Keratinocyte (primary cell): ENCODE measurements around the gene OR1F1.
"Not testable (repeated sequence)": the region's sequence is repeated elsewhere in the genome, so short reads cannot be mapped to it uniquely, and the experiment has no call there.

Source experiments
- CTCF ChIP-seq, 3 experiments: IDR thresholded peaks in 1 of 3; conservative IDR thresholded peaks in 1 of 3; optimal IDR thresholded peaks in 1 of 3; 2 replicates in 2 of 3; 3 replicates in 1 of 3; pipeline versions ENCODE3 to v1.5.1; 2011; ENCODE audit warnings: low read length in 3 of 3, mild to moderate bottlenecking in 3 of 3, moderate library complexity in 2 of 3, control low read depth in 1 of 3, inconsistent platforms in 1 of 3; ENCODE audit not compliant: insufficient read depth in 2 of 3; ENCODE audit errors: extremely low read depth in 1 of 3
- EZH2 ChIP-seq: IDR thresholded peaks from one replicate; pipeline ENCODE4 v1.6.1; 2012; ENCODE audit warnings: inconsistent platforms, mild to moderate bottlenecking, low read length, moderate library complexity

DNA sequence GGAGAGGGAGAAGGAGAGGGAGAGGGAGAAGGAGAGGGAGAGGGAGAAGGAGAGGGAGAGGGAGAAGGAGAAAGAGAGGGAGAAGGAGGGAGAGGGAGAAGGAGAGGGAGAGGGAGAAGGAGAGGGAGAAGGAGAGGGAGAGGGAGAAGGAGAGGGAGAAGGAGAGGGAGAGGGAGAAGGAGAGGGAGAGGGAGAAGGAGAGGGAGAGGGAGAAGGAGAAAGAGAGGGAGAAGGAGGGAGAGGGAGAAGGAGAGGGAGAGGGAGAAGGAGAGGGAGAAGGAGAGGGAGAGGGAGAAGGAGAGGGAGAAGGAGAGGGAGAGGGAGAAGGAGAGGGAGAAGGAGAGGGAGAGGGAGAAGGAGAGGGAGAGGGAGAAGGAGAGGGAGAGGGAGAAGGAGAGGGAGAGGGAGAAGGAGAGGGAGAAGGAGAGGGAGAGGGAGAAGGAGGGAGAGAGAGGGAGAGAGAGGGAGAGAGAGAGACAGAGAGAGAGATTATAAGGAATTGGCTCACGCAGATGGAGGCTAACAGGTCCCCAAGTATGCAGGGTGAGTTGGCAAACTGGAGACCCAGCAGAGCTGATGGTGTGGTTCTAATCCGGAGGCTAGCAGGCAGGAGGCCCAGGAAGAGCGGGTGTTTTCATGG lies 9.8 kb downstream of the OR1F1 start:
- TF ChIP-seq CTCF (optimal IDR thresholded peaks at IDR 0.05 in 1 of 3, IDR thresholded peaks at IDR 0.05 in 1 of 3, conservative IDR thresholded peaks at IDR 0.05 in 1 of 3; ENCODE audit: extremely low read depth in 1 of 3, insufficient read depth in 2 of 3, low read length in 3 of 3); EZH2: not testable (repeated sequence)
